ENCODE results near the gene KIF19.

The KIF19 gene

GRCh38 chr17:74362810-74363498 lies 36.9 kb downstream of the KIF19 start:
- DNase-seq: peak; percentile 40

GRCh38 chr17:74367206-74367605 lies 41.2 kb downstream of the KIF19 start, which contains the start of gene GPR142:
Gene GPR142 (plus strand): TSS chr17:74367506. CDS start chr17:74369541, 2,035 bp downstream.
- DNase-seq: no peak

GRCh38 chr17:74368341-74369081 lies 42.5 kb downstream of the KIF19 start:
- DNase-seq: peak; percentile 85

GRCh38 chr17:74369221-74369620 lies 43.2 kb downstream of the KIF19 start:
- no peak for DNase-seq

GRCh38 chr17:74369665-74370490 lies 43.9 kb downstream of the KIF19 start:
- no peak for DNase-seq

GRCh38 chr17:74371653-74372147 lies 45.7 kb downstream of the KIF19 start:
- DNase-seq: no peak

- DNase-seq: no peak
These were observed 46.4 kb downstream of the KIF19 start for GRCh38 chr17:74372426-74372825.

- peak; percentile 79 for DNase-seq
These were observed 48.0 kb downstream of the KIF19 start for GRCh38 chr17:74373838-74374606.

GRCh38 chr17:74374858-74375257 lies 48.8 kb downstream of the KIF19 start:
- no peak for DNase-seq

- peak; percentile 96 for DNase-seq
These were observed 53.6 kb downstream of the KIF19 start for GRCh38 chr17:74379495-74380085.

GRCh38 chr17:74380086-74380958 lies 54.3 kb downstream of the KIF19 start:
- no peak for DNase-seq

- no peak for DNase-seq
These were observed 55.2 kb downstream of the KIF19 start for GRCh38 chr17:74380959-74381808.

- DNase-seq: no peak
These were observed 57.1 kb downstream of the KIF19 start for GRCh38 chr17:74383141-74383540.

- no peak for DNase-seq
These were observed 59.2 kb downstream of the KIF19 start for GRCh38 chr17:74385201-74385600.

- DNase-seq: no peak
These were observed 60.4 kb downstream of the KIF19 start for GRCh38 chr17:74386386-74386785.

- no peak for DNase-seq
These were observed 61.6 kb downstream of the KIF19 start for GRCh38 chr17:74387365-74388218.

- no peak for DNase-seq
These were observed 63.2 kb downstream of the KIF19 start for GRCh38 chr17:74389084-74389753.

- DNase-seq: no peak
These were observed 64.1 kb downstream of the KIF19 start for GRCh38 chr17:74389937-74390679.

Data from eye (tissue), 1 donor.